Skin epidermis (tissue), 12 donors: ENCODE measurements around the gene AGA.

Source experiments
- H3K27ac ChIP-seq, 21 experiments: fragments of 200-600 bp; sonication (generic) in 11 of 21; one replicate each; pipeline ENCODE4 v1.5.0; 2020; ENCODE audit warnings: mild to moderate bottlenecking in 3 of 21, inconsistent platforms in 2 of 21, moderate library complexity in 2 of 21
- H3K4me3 ChIP-seq, 7 experiments: fragments of 200-600 bp; sonication (generic) in 2 of 7; one replicate each; pipeline ENCODE4 v1.5.0; 2020; ENCODE audit warnings: inconsistent platforms in 2 of 7, mild to moderate bottlenecking in 2 of 7, moderate library complexity in 1 of 7

AGA gene

GRCh38 chr4:177396352-177396751, 45.9 kb downstream of the AGA start:
- no peak overlapping the region for H3K27ac ChIP-seq
- no peak overlapping the region for H3K4me3 ChIP-seq

- Histone ChIP-seq H3K27ac (no peak overlapping the region), H3K4me3 (no peak overlapping the region)
Observed at GRCh38 chr4:177393236-177393635, 49.0 kb downstream of the AGA start.

- no peak overlapping the region for H3K27ac ChIP-seq
Observed at GRCh38 chr4:177391953-177392352, 50.3 kb downstream of the AGA start.

GRCh38 chr4:177391287-177391686, 51.0 kb downstream of the AGA start:
- Histone ChIP-seq H3K27ac (no peak overlapping the region), H3K4me3 (no peak overlapping the region)

More at GRCh38 chr4:177391953-177392352, 50.3 kb downstream of the AGA start:
- H3K4me3 ChIP-seq = no peak overlapping the region

- Histone ChIP-seq H3K4me3 (no peak overlapping the region), H3K27ac (no peak overlapping the region)
Observed at GRCh38 chr4:177386278-177386815, 55.9 kb downstream of the AGA start.

GRCh38 chr4:177385576-177386277, 56.5 kb downstream of the AGA start:
- no peak overlapping the region for H3K4me3 ChIP-seq
- H3K27ac ChIP-seq = no peak overlapping the region

GRCh38 chr4:177384856-177385397, 57.3 kb downstream of the AGA start:
- Histone ChIP-seq H3K4me3 (no peak overlapping the region), H3K27ac (no peak overlapping the region)

GRCh38 chr4:177381762-177382310, 60.4 kb downstream of the AGA start:
- Histone ChIP-seq H3K27ac (no peak overlapping the region), H3K4me3 (no peak overlapping the region)
